A673 (cell line): ENCODE measurements around the gene FIGNL1. TPM values are rescaled to one million over a fixed set of nuclear protein-coding genes. Genes with fewer than 3 reads are reported as not detected.

ENCODE experiments used
- BruUV-seq: library from RNA; stranded (reverse); fragments of 400-500 nt; replicated peaks from 2 replicates; lab custom pipeline; 2021; lab: Mats Ljungman, UMichigan
- CTCF ChIA-PET: fragments of 300-600 bp; sonication (Branson Sonifier 250); formaldehyde crosslinking; loops from one replicate; lab custom pipeline; 2022; ENCODE audit warnings: antibody characterized with exemption; lab: Charles Lee
- POLR2A ChIA-PET: fragments of 300-600 bp; sonication (Branson Sonifier 250); formaldehyde crosslinking; loops from one replicate; lab custom pipeline; 2022; ENCODE audit warnings: antibody characterized with exemption; ENCODE audit not compliant: low non-redundant PET; lab: Charles Lee
- DNase-seq: peaks from one replicate; pipeline ENCODE4 v3.0.0-alpha.2; 2015; ENCODE audit warnings: low spot score
- H3K27ac ChIP-seq: fragments of 200-600 bp; sonication (generic); 2 replicates; pipeline ENCODE4 v1.5.1; 2016; ENCODE audit warnings: mixed run types, low read depth, mild to moderate bottlenecking, mixed read lengths, antibody characterized with exemption, low read length; ENCODE audit not compliant: poor library complexity, severe bottlenecking
- H3K27me3 ChIP-seq: fragments of 200-600 bp; sonication (generic); replicated peaks from 2 replicates; pipeline ENCODE4 v1.6.1; 2017; ENCODE audit warnings: mixed run types, low read depth, mild to moderate bottlenecking, mixed read lengths, antibody characterized with exemption, low read length; ENCODE audit not compliant: insufficient read depth, poor library complexity
- H3K36me3 ChIP-seq: fragments of 200-600 bp; sonication (generic); 2 replicates; pipeline ENCODE4 v1.6.1; 2016; ENCODE audit warnings: mixed run types, mild to moderate bottlenecking, mixed read lengths, antibody characterized with exemption, low read length; ENCODE audit not compliant: insufficient read depth, poor library complexity, severe bottlenecking
- H3K4me1 ChIP-seq: fragments of 200-600 bp; sonication (generic); 2 replicates; pipeline ENCODE4 v1.6.1; 2017; ENCODE audit warnings: mixed run types, mild to moderate bottlenecking, mixed read lengths, antibody characterized with exemption, low read length; ENCODE audit not compliant: insufficient read depth, poor library complexity, severe bottlenecking
- H3K4me3 ChIP-seq: fragments of 200-600 bp; sonication (generic); 2 replicates; pipeline ENCODE4 v1.5.1; 2016; ENCODE audit warnings: low read depth, mixed run types, mild to moderate bottlenecking, mixed read lengths, low read length; ENCODE audit not compliant: poor library complexity, severe bottlenecking
- H3K9me3 ChIP-seq: fragments of 200-600 bp; sonication (generic); 2 replicates; pipeline ENCODE4 v1.6.1; 2016; ENCODE audit warnings: mixed run types, low read depth, mild to moderate bottlenecking, mixed read lengths, antibody characterized with exemption, low read length; ENCODE audit not compliant: poor library complexity, severe bottlenecking
- CTCF ChIP-seq: fragments of 300-800, 200-600 bp; sonication (generic); conservative IDR thresholded peaks from 2 replicates; pipeline ENCODE4 v1.5.1; 2017; ENCODE audit warnings: low read depth, mild to moderate bottlenecking, antibody characterized with exemption, low read length, moderate library complexity, mixed read lengths
- EZH2 ChIP-seq: fragments of 200-600 bp; sonication (generic); IDR thresholded peaks from 2 replicates; pipeline ENCODE4 v1.6.1; 2017; ENCODE audit warnings: borderline replicate concordance, low read depth, mild to moderate bottlenecking, mixed read lengths, antibody characterized with exemption, low read length; ENCODE audit not compliant: poor library complexity, severe bottlenecking
- intact Hi-C: fragments of 100-400 bp; cut with micrococcal nuclease; formaldehyde crosslinking; loops from one replicate; pipeline ENCODE4 v1.10.0; 2022; ENCODE audit not compliant: unreplicated experiment
- total RNA-seq: library from RNA; stranded (reverse); gene quantifications from 2 replicates; pipeline ENCODE4 v1.2.3, GENCODE V29; 2021

FIGNL1 gene
- total RNA-seq, 1 experiment from 2014 or later, result 41.3 TPM

- Histone ChIP-seq H3K36me3 (no peaks in the 10 kb centered on the region), H3K27ac (no peak overlapping the region), H3K4me3 (no peak overlapping the region), H3K4me1 (no peaks in the 10 kb centered on the region), H3K9me3 (no peaks in the 10 kb centered on the region), H3K27me3 (no peaks in the 10 kb centered on the region)
- no TSS peak for BruUV-seq
- ChIA-PET POLR2A (no interaction called here), CTCF (no interaction called here)
- intact Hi-C loops, result no loop called here
- DNase-seq, result no peak
- TF ChIP-seq CTCF, result no peak
- TF ChIP-seq EZH2, result no peak
Observed at GRCh38 chr7:50473531-50473930, 23.4 kb upstream of the FIGNL1 start.

GRCh38 chr7:50472427-50472826 lies 22.3 kb upstream of the FIGNL1 start:
- TF ChIP-seq CTCF, result no peak
- no peak for TF ChIP-seq EZH2
- Histone ChIP-seq H3K27me3 (no peaks in the 10 kb centered on the region), H3K4me1 (no peaks in the 10 kb centered on the region), H3K9me3 (no peaks in the 10 kb centered on the region), H3K36me3 (no peaks in the 10 kb centered on the region), H3K4me3 (no peak overlapping the region), H3K27ac (no peak overlapping the region)
- intact Hi-C loops, result no loop called here
- no TSS peak for BruUV-seq
- ChIA-PET POLR2A (no interaction called here), CTCF (interaction anchor here (0.9 kb wide), 1 partner anchor 690 kb away, joined by 3 read pairs; no protein-coding TSS in a partner anchor)
- DNase-seq, result no peak

DNA sequence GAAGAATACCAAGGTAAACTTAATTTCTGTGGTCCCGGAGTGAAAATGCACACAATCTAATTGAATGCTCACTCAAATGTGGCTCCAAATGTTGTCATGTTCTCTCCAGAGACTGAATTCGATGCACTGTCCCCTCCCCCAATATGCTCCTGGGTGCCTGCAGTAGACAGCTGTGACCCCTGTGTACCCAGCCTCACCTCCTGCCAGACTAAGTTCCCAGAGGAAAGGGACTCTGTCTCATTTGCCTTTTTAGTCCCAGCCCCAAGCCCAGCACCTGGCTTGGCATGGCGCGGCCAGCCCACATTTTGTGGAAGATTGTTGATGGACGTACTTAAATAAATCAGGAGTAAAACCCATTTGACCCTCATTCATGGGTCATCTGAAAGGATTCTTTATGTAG lies 21.8 kb upstream of the FIGNL1 start:
- CTCF ChIA-PET, result interaction anchor here (0.9 kb wide), 1 partner anchor 690 kb away, joined by 3 read pairs; no protein-coding TSS in a partner anchor
- H3K9me3 ChIP-seq, result no peaks in the 10 kb centered on the region
- intact Hi-C loops, result no loop called here
- no TSS peak for BruUV-seq
- DNase-seq, result no peak
- no peak overlapping the region for H3K4me3 ChIP-seq
- H3K4me1 ChIP-seq, result no peaks in the 10 kb centered on the region
- no peaks in the 10 kb centered on the region for H3K27me3 ChIP-seq
- no peak overlapping the region for H3K27ac ChIP-seq
- no peaks in the 10 kb centered on the region for H3K36me3 ChIP-seq
- POLR2A ChIA-PET, result no interaction called here
- TF ChIP-seq CTCF (no peak), EZH2 (no peak)
